CD4-positive, alpha-beta T cell treated with Interleukin-2 at 100 ng/mL for 4 hours (primary cell): ENCODE data around the gene ANKRD6.
A peak's percentile ranks its signal among the peaks of the same experiment; 100 is the strongest.

ENCODE experiments used
- DNase-seq: peaks from one replicate; pipeline ENCODE4 v3.0.0-alpha.2; 2020; ENCODE audit warnings: low spot score

The ANKRD6 gene

DNA sequence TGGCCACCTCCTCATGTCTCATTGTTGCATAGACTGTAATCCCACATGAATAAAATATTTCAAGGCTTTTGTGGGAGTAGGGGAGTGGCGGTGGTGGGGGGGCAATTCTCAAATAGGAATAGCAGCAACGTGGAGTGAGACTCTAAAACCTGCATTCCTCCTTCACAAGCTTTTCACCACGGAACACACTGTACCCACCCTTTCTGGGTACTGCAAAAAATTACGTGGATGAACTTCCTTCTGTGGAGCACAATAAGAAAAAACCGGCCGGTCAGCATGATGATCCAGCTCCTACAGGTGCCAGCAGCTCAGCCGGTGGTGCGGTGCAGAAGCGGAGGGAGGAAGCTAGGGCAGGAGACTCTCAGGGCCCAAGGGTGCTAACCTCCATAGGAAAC is 19.9 kb upstream of the ANKRD6 start:
- DNase-seq, result no peak

DNA sequence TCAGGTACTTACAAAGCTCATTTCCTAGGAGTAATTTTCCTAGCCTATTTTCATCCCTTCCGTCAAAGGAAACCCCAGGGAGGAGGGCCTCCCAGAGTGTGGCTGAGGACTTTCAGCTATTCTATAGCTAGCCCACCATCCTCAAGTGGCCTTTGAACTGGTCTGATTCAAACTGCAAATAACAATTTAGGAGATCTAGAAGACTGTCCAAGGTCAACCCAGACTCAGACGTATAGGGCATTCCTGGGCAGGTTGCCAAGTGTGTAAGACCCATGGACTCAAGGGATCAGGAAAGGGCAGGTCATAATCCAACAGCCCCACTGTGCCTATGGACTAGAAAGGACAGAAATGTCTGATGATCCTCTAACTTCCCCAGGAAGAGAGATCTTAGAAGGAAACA is 18.7 kb upstream of the ANKRD6 start:
- DNase-seq, result no peak

DNA sequence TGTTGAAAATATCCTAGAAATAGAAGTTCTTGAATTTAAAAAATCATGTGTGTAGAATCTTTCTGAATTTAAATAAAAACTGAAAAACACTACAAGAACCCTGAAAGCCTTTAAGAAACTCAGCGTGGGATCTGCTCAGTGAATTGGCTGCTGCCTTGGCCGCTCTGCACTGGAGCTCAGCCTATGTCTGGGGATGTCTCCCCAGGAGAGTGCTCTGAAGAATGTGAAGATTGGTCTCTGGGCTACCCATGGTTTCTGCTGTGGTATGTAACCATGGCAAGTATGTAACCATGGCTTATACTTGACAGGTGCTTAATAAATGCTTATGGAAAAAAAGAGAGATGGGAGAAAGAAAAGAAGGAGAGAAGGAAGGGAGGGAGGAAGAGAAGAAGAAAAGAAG is 17.8 kb upstream of the ANKRD6 start:
- no peak for DNase-seq

DNA sequence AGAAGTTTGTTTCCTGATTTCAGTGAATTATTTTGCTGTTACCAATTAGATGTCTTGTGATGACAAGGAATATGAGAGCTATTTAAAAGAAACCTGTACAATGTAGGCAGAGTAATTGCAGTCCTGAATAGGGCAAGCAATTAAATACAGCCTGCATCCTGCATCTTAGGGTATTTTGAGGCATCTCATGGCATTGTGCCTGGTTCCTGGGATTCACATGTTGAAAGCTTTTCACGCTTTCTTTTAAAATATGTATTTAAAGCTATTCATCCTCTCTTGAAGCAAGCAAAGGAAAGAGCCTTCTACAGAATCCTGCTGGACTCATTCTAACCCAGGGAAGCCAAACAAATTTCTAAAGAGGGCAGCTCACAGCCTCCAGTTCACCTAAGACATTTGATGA is 16.2 kb upstream of the ANKRD6 start:
- DNase-seq, result no peak

DNA sequence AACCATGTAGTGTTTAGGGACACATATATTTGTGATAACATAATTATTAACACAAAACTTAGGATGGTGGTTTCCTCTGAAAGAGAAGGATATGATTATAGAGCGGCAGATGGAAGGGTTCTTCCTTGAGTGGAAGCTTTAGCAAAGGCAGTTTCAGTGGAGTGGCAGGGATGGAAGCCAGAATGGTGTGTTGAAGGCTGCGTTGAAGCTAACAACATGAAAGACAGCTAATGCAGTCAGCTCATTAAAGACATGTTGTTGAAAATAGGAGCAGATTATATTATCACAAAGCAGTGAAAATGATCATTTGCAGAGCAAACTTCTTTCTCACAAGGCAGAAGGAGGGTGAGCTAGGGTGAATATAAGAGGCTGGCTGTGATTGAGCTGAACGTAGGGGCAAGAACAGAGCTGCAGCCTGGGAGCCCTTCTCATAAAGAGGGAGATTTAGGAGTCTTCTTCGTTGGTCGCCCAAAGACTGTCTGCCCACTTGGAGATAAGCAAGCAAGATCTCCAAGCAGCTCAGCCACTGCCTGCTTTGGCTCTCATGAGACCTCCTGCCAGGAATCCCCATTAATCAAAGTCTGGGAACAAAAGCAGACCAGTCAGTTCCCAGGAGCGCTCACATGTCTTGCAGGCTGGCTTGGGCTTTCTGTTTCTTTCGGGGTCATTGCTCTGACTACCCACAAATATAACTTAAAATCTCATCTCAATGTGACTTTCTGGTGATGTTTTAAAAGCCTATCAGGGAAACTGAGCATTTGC is 2.6 kb upstream of the ANKRD6 start:
- no peak for DNase-seq

DNA sequence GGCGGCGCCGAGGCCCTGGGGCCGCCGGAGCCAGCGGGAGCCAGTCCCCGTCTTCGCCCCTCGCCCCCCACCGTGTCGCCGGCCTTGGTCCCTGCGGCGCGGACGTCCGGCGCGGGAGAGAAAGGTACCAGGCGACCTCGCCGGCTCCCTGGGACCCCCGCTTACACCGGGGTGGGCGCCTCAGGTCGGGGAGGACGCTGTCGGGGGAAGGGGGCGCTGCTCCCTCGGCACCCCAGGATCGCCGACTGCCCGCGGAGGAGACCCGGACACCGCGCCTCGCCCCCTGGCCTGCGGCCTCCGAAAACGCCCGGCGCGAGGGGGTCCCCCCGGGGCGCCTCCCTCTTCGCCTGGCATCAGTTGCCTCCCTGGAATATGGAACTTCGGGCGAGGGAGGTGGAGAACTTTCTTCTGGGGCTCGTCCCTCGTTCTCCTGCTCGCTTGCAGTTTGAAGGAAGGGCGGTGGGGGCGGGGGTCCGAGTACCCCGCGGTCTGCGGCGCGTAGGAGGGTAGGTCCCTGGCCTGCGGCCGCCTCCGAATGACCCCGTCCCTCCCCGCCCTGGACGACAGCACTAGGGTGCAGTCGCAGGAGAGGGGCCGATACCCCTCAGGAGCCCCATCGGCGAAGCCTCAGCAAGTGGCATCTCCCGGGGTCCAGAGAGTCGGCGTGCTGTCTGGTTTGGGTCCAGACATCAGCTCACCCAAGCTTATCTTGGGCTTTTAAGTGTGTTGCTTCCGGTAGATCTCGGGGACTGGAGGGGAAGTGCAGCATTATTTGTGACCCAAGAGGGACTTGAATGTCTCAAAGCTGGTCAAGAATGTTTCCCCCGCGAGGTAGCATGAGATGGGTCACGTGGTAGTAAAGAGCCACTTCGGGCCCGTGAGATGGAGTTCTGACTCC is 549 bp downstream of the ANKRD6 start:
- DNase-seq, result peak; percentile 25

DNA sequence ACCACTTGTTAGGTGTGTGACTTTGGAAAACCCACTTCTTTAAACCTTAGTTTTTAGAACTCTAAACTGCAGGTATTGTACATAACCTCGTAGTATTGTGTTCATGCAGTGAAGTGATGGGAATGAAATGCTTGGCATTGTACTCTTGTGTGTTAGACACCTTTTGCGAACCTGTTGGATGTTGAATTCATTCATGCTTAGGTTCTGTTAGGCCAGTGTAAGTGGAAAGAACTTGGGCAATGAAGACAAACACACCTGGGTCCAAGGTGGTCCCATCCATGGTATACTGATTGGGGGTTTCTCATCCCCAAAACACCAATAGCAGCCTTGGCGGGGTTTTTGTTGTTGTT is 1.2 kb downstream of the ANKRD6 start:
- no peak for DNase-seq

DNA sequence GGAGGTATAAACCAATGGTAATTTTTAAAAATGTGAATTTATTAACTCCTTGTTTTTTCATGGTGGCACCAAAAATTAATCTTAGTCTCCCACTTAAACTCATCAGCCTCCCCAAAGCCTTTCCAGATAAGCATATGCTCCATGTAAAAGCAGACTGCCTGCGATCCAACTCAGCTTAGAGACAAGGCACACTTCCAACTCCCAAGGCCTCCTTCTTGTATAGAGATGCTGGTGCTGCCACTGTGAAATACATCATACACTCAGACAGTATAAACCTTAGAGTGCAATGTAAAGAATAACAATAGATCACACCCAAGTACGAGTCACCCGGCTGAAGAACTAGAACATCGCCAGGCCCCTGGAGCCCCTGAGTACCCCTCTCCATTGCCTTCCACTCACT is 2.0 kb downstream of the ANKRD6 start:
- DNase-seq, result no peak

DNA sequence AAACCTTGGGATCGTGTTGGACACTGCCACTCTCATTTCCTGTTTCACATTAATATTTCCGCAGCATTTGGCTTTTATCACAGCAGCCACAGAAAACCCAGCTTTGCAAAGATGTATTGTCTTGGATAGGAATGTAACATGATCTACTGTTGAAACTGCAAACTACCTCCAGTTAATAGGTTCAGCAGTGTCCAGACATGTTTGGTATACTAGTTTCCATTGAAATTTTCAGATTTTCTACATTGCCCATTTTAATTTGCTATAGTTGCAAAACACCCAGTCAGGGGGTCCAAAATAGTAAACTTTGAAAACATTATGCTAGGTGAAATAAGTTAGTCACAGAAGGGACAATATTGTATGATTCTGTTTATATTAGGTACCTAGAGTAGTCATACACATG is 3.3 kb downstream of the ANKRD6 start:
- DNase-seq, result no peak

DNA sequence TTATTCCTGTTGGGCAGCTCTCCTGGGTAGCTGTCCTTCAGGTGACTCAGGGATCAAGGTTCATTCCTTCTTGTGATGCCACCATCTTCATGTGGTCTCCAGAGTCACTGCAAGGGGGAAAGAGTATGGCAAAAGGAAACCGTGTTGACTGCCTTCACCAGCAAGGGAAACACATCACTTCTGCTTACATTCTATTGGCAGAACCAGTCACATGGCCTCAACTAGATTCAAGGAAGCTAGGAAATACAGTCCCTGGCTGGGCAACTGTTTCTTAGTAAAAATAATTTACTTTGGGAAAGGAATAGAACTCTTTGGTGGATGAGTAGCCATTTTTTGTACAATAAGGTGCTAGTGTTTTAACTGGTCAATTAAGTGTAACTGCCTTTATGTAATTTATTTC is 5.3 kb downstream of the ANKRD6 start:
- no peak for DNase-seq

DNA sequence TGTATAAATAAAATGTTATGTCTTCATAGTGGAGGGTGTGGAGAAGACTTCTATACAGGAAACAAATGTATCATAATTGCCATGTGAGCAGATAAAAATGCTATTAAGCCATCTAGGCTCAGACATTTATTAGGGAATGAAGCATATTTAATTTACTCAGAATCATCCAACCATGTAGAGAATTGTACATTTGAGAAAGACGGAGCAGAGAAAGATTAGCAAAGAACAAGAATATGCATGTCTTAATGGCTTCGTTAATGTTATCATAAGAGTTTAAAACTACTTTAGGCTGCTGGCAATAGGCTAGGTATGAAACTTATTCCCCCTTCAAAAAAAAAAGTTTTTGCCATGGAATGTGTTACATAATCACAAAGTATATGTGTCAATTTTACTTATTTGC is 6.1 kb downstream of the ANKRD6 start:
- no peak for DNase-seq

DNA sequence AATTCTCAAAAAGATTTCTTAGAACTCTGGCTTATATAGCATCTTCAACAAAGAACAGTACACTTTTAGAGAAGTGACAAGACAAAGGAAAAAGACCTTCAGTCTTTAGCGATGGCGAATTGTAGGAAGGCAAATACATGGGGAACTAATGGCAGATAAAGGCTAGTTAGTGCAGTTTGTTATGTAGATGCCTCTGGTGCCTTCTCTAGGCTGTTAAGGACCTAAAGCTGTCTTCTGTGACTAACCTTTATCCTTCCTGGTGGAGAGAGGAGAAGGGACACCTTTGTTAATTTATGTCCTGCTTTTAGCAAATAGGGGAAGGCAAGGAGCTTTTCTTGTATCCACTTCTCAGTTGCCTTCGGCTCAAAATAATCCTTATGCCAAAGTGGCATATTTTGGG is 7.2 kb downstream of the ANKRD6 start:
- DNase-seq, result no peak

DNA sequence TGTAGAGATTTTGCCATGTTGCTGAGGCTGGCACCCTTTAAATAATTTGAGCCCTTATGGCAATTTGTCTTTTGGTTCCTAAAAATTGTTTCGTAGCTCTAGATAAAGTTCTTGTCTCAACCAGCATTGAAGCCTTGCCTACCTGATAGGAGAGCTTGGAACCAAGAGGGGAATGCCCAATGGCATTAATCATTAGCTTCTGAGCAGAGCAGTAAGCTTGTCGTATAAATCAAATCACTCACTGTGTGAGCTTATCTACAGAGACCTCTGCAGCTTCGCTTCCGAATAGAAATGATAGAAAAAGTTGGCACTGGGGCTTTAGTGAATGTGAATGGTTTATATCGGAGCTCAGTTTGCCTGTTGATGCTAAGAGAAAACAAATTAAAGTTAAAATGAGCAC is 10.7 kb downstream of the ANKRD6 start:
- DNase-seq, result no peak

DNA sequence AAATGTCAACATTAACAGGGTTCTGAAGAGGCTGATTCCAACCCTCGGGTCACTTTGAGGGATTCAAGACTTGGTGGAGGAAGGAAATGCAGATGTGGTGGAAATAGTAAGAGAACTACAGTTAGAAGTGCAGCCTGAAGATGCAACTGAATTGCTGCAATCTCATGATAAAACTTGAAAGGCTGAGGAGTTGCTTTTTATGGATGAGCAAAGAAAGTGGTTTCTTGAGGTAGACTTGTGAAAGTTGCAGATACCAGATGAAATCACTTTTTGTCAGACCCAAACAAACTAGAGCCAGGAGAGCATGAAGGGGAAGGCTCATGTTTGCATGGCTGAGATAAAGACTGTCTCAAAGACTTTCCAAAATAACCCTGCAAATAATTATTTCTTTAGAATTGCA is 16.2 kb downstream of the ANKRD6 start:
- DNase-seq, result no peak

DNA sequence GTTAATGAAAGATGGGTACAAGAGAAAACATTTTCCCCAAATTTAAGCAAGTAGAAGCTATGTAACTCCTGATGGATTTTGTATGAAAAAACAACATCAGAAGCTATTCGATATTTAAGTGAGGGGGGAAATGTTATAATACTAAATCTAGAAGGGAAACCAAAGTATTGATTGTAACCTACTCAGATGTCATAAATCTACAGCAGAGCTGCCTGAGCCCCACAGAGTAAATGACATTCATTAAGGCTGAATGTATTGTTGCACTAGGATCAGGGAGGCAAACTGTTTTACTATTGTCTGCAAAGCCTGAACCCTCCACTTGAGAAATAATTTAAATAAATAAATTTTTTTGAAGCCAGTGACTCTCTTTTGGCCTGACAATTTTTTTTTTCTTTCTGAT is 19.3 kb downstream of the ANKRD6 start:
- no peak for DNase-seq

DNA sequence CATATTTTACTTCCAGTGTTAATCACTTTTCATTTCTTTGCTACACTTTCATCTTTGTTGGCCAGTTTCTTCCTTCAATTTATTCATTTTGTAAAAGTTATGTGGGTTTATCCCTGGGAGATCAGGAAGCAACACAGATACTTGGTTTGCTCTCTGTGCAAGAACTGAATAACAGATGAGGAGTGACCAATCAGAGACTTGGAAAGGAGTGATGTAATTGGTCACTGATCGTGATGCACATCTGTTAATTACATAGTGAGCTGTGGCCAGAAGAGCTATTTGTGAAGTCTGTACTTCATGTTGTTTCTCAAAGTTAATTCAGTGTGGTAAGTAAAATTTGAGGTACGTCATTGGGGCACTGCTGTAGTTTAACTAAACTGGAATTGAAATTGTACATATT is 21.3 kb downstream of the ANKRD6 start:
- DNase-seq, result no peak

DNA sequence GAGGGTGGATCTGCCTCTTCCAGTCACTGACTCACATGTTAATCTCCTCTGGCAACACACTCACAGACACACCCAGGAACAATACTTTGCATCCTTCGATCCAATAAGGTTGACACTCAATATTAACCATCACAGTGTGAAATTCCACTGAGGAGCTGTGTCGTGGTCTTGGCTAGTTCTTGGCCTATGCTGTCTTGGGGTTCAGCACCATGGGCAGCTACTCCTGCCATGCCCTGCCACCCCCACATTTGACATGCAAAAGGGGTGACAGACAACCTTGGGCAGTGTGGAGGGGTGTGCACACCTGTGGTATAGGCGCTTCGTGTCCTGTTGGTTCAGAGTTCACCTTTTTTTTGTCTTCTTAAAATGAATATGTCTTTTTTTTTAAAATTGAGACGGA is 25.8 kb downstream of the ANKRD6 start:
- DNase-seq, result no peak

DNA sequence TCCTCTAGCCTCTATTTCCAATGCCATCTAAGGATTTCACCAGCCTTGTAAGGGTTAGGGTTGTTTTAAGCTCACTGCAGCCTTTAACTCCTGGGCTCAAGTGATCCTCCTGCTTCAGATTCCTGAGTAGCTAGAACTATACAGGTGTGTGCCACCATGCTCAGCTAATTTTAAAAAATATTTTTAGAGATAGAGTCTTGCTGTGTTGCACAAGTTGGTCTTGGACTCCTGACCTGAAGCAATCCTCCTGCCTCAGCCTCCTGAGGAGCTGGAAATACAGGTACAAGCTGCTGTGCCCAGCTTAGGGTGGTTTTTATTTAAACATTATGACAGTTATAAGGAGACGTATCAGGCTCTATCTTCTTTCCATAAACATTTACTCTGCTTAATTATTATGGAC is 26.5 kb downstream of the ANKRD6 start:
- DNase-seq, result no peak

DNA sequence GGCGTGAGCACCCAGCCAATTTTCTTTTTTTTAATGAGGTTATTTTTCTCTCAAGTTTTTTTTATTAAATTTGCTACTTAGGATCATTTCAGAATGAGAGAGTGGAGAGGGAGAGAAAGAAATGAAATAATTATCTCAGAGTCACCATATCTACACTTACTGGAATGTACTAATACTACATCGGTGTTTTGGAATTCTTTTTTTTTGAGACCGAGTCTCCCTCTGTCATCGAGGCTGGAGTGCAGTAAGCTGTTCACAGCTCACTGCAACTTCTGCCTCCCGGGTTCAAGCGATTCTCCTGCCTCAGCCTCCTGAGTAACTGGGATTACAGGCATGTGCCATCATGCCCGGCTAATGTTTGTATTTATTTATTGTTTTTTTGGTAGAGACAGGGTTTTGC is 27.8 kb downstream of the ANKRD6 start:
- no peak for DNase-seq

DNA sequence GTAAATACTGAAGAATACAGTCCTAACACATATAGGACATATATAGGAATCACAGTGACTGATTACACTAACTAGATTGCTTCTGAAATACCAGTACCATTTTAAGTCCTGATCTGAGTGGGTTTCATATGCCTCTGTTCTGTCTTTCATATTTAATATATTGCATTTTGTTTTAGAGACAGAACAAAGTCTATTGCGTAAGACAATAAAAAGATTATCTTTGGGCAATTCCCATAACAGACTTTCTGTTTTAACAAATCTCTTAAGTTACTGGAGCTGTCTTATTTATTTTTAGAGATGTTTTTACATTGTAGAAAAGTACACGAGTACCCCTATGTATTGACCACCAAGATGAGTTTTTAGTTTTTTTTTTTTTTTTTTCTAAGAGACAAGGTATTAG is 29.6 kb downstream of the ANKRD6 start:
- no peak for DNase-seq

DNA sequence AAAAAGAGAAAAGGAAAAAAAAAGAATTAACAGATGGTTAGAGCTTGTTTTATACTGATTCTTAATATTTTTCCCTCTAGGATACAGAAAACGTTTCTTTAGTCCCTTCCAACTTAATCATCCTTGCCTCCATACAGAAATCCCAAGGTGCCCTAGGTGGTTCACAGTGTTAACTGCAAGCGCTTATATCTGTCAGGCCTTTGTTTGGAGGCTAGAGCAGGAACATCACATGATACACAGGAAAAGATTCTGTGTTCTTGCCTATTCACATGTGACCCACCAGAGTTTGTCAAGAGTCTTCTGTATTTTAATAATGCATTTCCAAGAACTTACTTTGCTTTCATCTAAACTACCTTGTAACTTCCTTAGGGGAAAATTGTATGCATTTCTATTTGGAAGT is 31.3 kb downstream of the ANKRD6 start:
- no peak for DNase-seq

DNA sequence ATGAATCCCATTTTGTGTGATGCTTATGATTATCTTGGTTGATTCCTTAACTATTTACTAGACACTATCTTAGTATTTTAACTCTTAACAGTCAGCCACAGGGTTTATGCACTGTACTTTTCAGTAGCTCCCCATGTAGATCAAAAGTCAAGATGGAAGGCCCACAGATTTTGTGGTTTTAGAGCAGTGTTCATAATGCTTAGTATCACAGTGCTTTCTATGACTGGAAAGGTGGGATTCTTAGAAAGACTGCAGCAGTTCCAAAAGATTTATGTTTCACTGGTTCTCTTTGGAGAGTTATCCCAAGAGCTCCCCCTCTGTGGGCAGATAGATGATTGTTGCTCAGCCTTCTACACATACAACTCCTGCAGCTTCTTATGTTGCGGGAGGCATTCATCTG is 34.5 kb downstream of the ANKRD6 start:
- no peak for DNase-seq

DNA sequence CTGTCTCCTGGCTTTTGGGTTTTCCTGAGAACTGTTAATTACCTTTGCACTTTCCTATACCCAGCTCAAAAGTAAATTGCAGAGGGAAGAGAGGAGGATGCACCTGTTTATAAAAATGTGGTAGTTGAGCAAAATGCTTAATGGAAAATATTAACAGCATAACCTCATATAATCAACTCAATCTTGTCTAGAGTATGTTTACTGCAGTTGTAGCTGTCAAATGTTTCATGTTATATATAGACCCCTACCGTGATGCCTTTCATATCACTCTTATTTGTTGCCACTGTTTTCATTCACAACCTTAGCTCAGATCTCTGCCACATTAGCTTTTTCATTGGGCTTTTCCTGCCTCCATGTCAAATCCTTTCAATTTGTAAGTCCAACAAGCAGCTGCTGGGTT is 36.0 kb downstream of the ANKRD6 start:
- DNase-seq, result no peak
